ENCODE results near the gene TRPC3.

GRCh38 chr4:121958777-121959176 is 6.9 kb upstream of the TRPC3 start:
- TF ChIP-seq POLR2A (IDR thresholded peaks at IDR 0.05; ENCODE audit: low read depth, low read length) (no peak), POLR2AphosphoS5 (IDR thresholded peaks at IDR 0.05; ENCODE audit: low read depth, low read length) (no peak), TAF1 (IDR thresholded peaks at IDR 0.05; ENCODE audit: borderline replicate concordance, low read depth, low read length) (no peak)
